HL-60 (cell line): ENCODE measurements around the gene NOA1.

Experiments used
- DNase-seq, 2 experiments: peaks; one replicate each; pipeline ENCODE4 v3.0.0-alpha.2; 2010 to 2020; ENCODE audit warnings: low read depth in 1 of 2, low spot score in 1 of 2
- H3K27ac ChIP-seq: fragments of 250-450 bp; sonication (Bioruptor Pico); replicated peaks from 2 replicates; pipeline ENCODE4 v1.5.1; 2020; ENCODE audit warnings: mild to moderate bottlenecking, moderate library complexity
- H3K27me3 ChIP-seq: fragments of 250-450 bp; sonication (Bioruptor Pico); 2 replicates; pipeline ENCODE4 v1.5.1; 2021; ENCODE audit warnings: mild to moderate bottlenecking, moderate library complexity; ENCODE audit not compliant: insufficient read depth, poor library complexity, severe bottlenecking
- H3K4me3 ChIP-seq: replicated peaks from 2 replicates; pipeline ENCODE4 v1.5.1; 2011; ENCODE audit warnings: mild to moderate bottlenecking, control low read depth, low read length; ENCODE audit not compliant: insufficient read depth
- CTCF ChIP-seq: IDR thresholded peaks from one replicate; pipeline ENCODE4 v1.5.1; 2011; ENCODE audit warnings: low read length, control low read depth, inconsistent platforms; ENCODE audit not compliant: insufficient read depth
- GABPA ChIP-seq: IDR thresholded peaks from 2 replicates; pipeline ENCODE4 v1.6.1; 2012; ENCODE audit warnings: low read depth
- POLR2AphosphoS5 ChIP-seq: IDR thresholded peaks from 2 replicates; pipeline ENCODE4 v1.6.1; 2012; ENCODE audit warnings: low read depth
- REST ChIP-seq: IDR thresholded peaks from 2 replicates; pipeline ENCODE4 v1.6.1; 2012; ENCODE audit warnings: low read depth; ENCODE audit not compliant: insufficient replicate concordance
- SPI1 ChIP-seq: IDR thresholded peaks from 2 replicates; pipeline ENCODE4 v1.6.1; 2012; ENCODE audit warnings: low read depth, mild to moderate bottlenecking, borderline replicate concordance

Gene NOA1

GRCh38 chr4:56978750-56979303 lies 1.4 kb upstream of the NOA1 start, which contains the start of gene POLR2B:
Gene POLR2B (plus strand): TSS chr4:56978896. CDS start chr4:56978986, 90 bp downstream.
- peak within 1 kb of the TSS; percentile 100 for H3K4me3 ChIP-seq
- TF ChIP-seq POLR2AphosphoS5: peak; percentile 84
- TF ChIP-seq SPI1: no peak
- TF ChIP-seq REST: peak; percentile 10
- no peak for TF ChIP-seq CTCF
- 0 out of 2 replicates have a peak, but pooled peaks have one; percentile 34 for TF ChIP-seq GABPA
- H3K27ac ChIP-seq: peak within 1 kb of the TSS; percentile 95
- peak; percentile 89 to 97 for DNase-seq
- H3K27me3 ChIP-seq: no peaks in the 10 kb centered on the region

GRCh38 chr4:56976837-56977320 lies 527 bp downstream of the NOA1 start:
- H3K27ac ChIP-seq: peak overlapping the region; percentile 95
- peak in 1 of 2 experiments; percentile 39 for DNase-seq
- no peaks in the 10 kb centered on the region for H3K27me3 ChIP-seq

More at GRCh38 chr4:56976837-56977320, 527 bp downstream of the NOA1 start:
- no peak for TF ChIP-seq GABPA
- no peak for TF ChIP-seq CTCF
- no peak for TF ChIP-seq REST
- TF ChIP-seq SPI1: no peak
- TF ChIP-seq POLR2AphosphoS5: no peak
- H3K4me3 ChIP-seq: peak overlapping the region; percentile 100
